Spleen (tissue), 7 donors: ENCODE data around the gene PABPC1L.

Experiments
- CTCF ChIP-seq, 11 experiments: fragments of 200-600 bp in 7 of 11; fragments of 450-650 bp in 4 of 11; sonication (generic) in 4 of 11; IDR thresholded peaks in 8 of 11; conservative IDR thresholded peaks in 3 of 11; 1 replicate in 7 of 11; 2 replicates in 4 of 11; pipeline versions ENCODE4 v1.4.0 to v1.8.0; 2016 to 2021; ENCODE audit warnings: antibody characterized with exemption in 11 of 11, inconsistent platforms in 4 of 11, mild to moderate bottlenecking in 1 of 11
- POLR2A ChIP-seq, 3 donors: fragments of 450-650 bp; IDR thresholded peaks; one replicate each; pipeline ENCODE4 v1.5.1; 2017; ENCODE audit warnings: antibody characterized with exemption in 3 of 3, mild to moderate bottlenecking in 1 of 3
- donor health status: DM: no; HTN: no; CAD: no; lungs with moderate emphysema.
- donor health status: DM: no; HTN: no; CAD: no.
- donor health status: DM: no; HTN: no; CAD: no.

- TF ChIP-seq CTCF (IDR thresholded peaks at IDR 0.05 in 8 of 11, conservative IDR thresholded peaks at IDR 0.05 in 3 of 11) (no peak), POLR2A (IDR thresholded peaks at IDR 0.05) (no peak)
Observed at GRCh38 chr20:44945261-44945660, 35.4 kb downstream of the PABPC1L start.
